AG09309 (cell line): Measurements from ENCODE around the gene ITGB6.
"Not testable (repeated sequence)": the region's sequence is repeated elsewhere in the genome, so short reads cannot be mapped to it uniquely, and the experiment has no call there.

ENCODE experiments used
- DNase-seq: peaks from one replicate; pipeline ENCODE4 v3.0.0-alpha.2; 2010; ENCODE audit warnings: low read depth
- H3K4me3 ChIP-seq: 2 replicates; pipeline ENCODE4 v1.5.1; 2011; ENCODE audit warnings: mild to moderate bottlenecking, low read depth, low read length, moderate library complexity; ENCODE audit not compliant: control insufficient read depth
- CTCF ChIP-seq: IDR thresholded peaks from 2 replicates; pipeline ENCODE4 v1.5.1; 2011; ENCODE audit warnings: mild to moderate bottlenecking, low read depth, low read length, inconsistent platforms; ENCODE audit not compliant: insufficient read depth, control insufficient read depth; ENCODE audit errors: missing control alignments

The ITGB6 gene

GRCh38 chr2:160197587-160197986, 2.5 kb downstream of the ITGB6 start:
- DNase-seq = no peak

GRCh38 chr2:160194946-160195345, 5.1 kb downstream of the ITGB6 start:
- DNase-seq = no peak
- no peak overlapping the region for H3K4me3 ChIP-seq
- no peak for TF ChIP-seq CTCF

More at GRCh38 chr2:160197587-160197986, 2.5 kb downstream of the ITGB6 start:
- TF ChIP-seq CTCF = no peak
- H3K4me3 ChIP-seq = no peak overlapping the region

- TF ChIP-seq CTCF = no peak
- DNase-seq = no peak
- no peak overlapping the region for H3K4me3 ChIP-seq
Measured at GRCh38 chr2:160194351-160194750, 5.7 kb downstream of the ITGB6 start.

GRCh38 chr2:160181146-160181836, 18.8 kb downstream of the ITGB6 start:
- DNase-seq, H3K4me3 ChIP-seq: not testable (repeated sequence)

- not testable (repeated sequence) for DNase-seq, H3K4me3 ChIP-seq
Measured at GRCh38 chr2:160180690-160181089, 19.4 kb downstream of the ITGB6 start.

GRCh38 chr2:160180172-160180571, 19.9 kb downstream of the ITGB6 start:
- no peak for DNase-seq
- no peak for TF ChIP-seq CTCF
- no peak overlapping the region for H3K4me3 ChIP-seq

- H3K4me3 ChIP-seq = no peak overlapping the region
- no peak for DNase-seq
- no peak for TF ChIP-seq CTCF
Measured at GRCh38 chr2:160175169-160176134, 24.6 kb downstream of the ITGB6 start.
